Germinal center (tissue), 1 donor: Measurements from ENCODE around the gene MRTFB.
"Not testable (repeated sequence)": the region's sequence is repeated elsewhere in the genome, so short reads cannot be mapped to it uniquely, and the experiment has no call there.

ENCODE experiments used
- DNase-seq: peaks from one replicate; pipeline ENCODE4 v3.0.0; 2012; ENCODE audit warnings: mixed read lengths, low spot score

MRTFB gene

DNA sequence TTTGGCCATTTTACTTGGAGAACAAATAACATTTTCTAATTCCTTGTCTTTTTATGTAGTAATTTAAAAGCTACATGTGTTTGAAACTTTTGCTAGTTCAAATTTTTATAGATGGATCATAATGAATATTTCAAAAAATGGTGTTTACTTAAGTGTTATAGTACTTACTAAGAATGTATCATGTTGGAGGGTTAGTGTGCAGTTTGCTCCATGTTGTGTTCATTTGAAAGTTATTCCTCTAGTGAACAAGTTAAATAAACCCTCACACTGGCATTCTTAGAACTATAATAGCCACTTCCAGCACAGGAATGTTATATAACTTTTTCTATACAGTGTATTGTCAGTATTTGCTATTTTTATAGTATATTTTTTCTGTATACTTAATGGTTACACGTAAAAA is 62.8 kb downstream of the MRTFB start:
- DNase-seq = no peak

DNA sequence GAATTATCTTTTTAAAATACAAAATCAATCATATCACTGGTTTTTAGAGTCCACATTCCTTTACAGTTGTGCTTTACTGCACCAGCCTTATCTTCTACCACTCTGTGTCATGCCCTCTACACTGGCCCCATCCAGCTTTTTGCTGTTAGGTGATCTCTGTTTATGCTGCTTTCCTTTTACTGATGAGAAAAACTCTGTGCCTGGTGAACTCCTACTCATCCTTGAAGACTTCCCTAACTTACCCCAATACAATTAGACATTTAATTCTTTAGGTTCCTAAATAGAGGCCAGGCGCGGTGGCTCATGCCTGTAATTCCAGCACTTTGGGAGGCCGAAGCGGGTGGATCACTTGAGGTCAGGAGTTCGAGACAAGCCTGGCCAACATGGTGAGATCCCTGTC is 64.6 kb downstream of the MRTFB start:
- DNase-seq = no peak

DNA sequence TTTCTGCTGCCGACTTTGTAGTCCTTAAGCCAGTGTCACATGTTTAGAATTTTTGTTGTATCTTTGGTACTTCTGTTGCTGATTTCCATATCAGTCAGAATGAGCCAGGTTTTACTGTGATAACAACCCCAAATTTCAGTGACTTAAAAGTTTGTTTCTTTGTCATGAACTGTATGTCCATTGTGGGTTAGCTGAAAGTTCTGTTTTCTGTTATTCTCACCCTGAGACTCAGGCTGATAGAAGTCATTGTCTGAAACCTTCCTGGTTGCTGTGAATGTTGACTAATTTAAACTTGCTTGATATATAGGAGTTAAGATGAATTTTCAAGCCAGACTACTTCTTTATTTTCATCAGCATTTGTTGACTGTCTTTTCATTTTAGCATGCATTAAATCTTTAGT is 68.8 kb downstream of the MRTFB start:
- no peak for DNase-seq

DNA sequence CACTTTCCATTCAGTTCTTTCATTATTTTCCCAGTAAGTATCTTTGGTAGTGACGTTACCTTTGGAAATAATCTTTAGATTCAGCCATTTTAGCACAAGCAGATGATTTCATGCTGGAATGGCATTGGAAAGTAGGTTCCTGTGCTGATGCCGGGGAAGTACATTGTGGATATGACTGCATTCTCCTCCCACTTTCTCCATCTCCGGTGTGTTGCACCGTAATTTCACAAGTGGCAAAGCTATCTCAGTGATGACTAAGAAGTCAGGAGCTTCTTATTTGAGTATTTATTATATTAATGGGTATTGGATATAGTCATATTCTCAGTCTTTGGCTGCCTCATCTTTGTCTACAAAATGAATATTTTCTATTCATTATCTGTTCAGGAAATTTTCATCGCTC is 69.8 kb downstream of the MRTFB start:
- no peak for DNase-seq

DNA sequence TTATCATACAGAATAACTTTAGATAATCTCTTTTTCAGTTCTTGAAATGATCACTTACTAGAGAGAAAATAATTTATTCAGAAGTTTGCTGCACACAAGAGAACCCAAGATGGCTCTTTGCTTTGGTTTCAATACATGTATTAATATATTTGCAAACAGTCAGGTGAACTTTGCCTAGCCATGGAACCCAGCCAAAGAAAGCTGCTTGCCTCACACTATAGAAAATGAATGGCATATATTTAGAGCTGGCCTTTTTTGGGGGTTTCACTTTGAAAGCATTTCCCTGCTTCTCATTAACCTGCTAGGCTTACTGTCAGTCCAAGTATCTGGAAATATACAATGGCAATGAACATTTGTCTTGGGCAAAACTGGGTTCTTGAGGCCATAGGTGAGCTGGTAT is 75.3 kb downstream of the MRTFB start:
- DNase-seq = no peak

DNA sequence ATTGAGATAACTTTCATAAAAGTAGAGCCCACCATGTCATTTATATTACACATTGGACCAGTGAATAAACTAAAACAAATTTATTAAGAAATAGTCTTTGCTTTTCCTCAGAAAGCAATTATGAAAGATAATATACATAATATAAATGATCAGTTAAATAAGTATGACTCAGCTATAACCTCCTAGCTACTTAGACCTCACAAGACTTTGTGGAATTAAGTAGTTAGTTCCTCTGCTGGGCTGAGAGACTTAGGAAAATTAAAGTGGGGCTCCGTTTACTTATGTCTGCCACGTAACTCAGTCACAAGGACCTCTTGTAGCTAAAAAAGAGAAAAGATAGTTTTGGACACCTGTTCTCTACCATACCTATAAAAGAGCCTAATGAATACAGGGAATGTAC is 76.9 kb downstream of the MRTFB start:
- no peak for DNase-seq

DNA sequence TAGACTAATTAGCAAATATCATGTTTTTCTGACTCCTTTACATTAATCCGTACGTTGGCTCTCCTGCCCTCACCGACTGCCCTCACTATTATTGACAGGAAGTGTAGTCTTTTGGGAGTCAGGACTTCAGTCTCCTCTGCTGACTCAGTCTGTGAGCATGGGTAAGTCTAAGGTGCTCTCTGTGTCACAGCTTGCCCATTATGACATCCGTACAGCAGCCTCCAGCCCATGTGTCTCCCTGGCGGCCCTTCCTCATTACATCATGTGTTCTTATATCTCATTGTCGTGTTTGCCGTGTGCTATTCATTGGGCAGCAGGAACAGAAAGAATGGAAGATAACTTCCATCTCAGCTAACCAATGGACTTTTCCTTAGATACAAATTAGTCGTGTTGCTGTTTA is 77.5 kb downstream of the MRTFB start:
- DNase-seq = no peak

DNA sequence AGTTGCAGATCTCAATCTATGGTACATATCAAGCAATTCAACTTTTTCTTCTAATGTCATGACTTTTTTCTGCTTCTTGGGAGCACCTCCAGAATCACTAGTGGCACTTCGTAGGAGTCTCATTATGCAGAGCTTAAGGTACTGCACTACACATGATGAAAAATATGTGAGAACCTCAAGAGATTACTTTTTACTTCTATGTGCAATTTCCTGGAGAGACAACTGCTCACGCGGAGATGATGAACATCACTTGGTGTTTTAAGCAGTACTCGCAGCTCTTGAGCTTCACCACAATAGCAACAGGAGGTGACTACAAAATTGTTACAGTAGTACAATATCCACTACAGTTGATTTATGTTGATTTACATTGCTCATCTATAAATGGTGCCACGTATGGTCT is 79.7 kb downstream of the MRTFB start:
- no peak for DNase-seq

DNA sequence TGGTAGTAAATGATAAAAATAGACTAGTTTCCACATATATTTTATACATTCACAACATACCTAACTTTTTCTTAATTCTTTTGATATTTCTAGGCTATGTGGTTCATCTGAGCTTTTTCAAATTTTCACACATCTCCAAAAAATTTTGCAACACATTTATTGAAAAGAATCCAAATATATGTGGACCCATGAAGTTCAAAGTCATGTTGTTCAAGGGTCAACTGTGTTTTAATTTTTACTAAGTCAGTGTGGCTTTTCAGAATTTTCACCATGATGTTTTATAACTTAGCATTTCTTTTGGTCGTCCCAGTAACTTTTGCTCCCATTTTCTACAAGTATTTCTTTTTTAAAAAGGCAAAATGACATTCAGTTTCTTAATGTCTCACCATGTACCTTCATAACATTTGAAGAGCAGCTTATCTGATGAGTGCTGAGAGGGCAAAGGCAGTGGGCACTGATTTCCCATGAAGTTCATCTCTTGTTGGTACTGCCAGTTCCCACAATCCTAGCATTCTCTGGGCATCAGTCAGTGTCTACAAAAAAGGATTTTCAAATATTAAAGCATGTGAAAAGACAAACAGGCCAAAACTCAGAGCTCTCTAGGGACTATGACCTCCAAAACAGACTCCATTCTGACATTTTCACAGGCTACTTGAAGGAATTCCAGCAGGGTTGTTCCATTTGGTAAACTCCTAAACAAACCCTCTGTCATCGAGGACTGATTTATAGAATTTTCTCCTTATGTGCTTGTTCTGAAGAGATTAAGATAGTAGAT is 80.3 kb downstream of the MRTFB start:
- DNase-seq = no peak

DNA sequence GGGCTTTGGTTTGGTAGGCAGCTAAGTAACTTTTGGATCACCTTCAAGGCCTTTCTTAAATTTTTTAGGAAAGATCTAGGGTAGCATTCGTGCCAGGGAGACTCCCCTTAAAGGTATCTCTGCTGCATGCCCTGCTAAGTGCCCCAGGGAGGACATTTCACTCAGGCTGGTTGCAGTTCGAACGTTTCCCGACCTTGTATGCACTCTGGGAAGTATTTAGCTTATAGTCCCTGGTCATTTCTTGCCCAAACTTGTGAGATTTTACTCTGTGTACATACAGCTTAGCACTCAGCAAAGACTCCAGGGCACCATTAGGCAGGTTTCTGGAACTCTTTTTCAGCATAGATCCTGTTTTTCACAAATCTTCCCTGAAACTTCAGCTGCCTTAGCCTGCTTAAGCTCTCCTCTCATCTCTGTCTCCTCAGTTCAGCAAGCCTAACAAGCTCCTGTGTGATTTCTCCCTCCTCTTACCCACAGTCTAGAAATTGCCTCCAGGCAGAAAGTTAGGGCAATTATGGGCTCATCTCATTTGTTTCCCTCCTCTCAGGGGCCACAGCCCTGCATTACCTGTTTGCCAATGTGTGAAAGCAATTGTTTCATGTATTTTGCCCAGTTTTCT is 84.6 kb downstream of the MRTFB start:
- DNase-seq = no peak

DNA sequence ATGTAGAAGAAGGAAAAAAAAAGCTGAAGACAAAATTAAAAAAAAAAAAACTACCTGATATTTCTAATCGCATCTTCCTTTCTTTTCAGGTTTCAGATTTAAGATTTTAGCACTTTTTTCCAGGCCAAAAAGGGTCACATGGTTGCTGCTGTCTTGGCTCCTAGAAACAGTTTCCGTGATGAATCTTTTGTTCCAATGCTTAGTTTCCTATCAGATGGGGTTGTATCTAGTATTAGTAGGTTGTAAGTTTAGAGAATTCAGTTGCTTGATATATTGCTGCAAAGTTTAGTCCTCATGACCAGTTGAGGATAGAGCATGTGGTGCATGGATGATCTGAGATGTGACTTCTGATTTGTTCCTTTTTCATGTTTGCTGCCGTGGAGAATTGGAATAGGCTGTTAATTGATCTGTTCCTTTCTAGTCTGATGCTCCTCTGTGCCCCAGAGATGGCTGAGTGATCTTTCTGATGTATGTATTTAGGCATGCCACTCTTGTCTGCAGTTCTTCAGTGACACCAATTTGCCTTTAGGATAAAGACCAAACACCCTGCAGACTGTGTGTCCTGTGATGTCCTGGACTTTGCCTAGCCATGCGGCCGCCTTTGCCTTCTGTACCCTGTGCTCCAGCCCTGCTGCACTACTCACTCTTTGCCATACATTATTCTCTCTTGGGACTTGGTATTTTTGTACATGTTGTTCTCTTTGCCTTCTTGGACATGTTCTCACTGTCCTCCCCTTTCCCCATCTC is 94.0 kb downstream of the MRTFB start:
- no peak for DNase-seq

DNA sequence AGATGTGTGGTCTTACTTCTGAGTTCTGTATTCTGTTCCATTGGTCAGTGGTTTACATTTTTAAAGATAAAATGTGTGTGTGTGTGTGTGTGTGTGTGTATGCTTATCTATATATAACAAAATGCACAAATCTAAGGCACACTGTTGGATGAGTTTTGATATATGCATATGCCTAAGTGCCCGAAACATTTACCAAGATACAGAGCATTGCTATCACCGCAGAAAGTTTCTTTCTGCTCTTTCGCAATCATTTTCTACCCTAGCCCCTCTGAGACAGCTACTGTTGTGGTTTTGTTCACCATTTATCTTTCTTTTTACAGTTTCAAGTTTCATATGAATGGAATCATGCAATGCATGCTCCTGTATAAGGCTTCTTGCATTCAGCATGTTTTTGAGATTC is 97.0 kb downstream of the MRTFB start:
- no peak for DNase-seq

DNA sequence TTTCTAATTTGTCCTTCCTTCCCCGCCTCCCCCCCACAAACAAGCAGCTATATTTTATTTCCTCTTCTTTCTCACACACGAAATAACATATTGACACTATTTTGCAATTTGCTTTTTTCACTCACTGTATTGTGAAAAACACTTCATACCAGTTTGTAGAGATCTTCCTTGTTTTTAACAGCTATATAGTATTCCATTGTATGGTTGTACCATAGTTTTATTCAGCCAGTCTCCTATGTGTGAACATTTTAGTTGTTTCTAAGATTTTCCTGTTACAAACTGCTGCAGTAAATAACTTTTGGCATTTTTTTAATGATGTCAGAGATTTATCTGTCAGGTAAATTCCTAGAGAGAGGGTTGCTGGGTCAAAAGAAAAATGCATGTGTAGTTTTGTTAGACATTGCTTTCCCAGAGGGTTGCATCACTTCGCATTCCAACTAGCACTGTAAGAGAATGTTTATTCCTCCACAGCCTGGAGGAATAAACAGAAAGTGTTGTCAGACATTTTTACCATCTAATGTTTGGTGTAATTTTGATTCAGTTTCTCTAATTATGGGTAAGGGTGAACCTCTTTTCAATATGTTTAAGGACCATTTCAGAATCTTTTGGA is 101.2 kb downstream of the MRTFB start:
- no peak for DNase-seq

DNA sequence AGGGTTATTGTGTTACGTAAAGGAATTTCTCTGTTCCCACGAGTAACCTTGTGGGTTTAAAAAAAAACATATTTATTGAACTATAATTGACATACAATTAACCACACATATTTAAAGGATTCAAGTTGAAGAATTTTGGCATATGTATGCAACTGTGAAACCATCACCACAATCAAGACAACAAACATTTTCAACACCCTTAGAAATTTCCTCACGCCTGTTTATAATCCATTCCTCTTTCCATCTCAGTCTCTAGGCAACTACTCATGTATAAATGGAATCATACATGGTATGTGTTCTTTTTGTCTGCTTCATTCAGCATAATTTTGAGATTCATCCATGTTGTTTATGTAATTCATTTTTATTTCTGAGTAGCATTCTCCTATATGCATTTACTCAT is 104.0 kb downstream of the MRTFB start:
- DNase-seq = no peak

DNA sequence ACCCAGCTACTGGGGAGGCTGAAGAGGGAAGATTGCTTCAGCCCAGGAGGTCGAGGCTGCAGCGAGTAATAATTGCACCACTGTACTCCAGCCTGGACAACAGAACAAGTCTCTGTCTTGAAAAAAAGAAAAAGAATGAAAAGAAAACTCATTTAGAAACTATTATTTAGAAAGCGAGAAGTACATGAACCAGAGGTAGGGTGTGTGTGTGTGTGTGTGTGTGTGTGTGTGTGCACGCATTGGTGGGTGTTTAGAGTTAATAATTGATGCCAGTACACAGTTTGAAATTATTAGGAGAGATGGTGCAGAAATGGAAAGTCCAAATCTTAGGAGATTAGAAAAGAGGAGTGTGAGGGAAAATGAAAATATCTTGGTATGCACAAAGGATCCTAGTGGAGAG is 106.6 kb downstream of the MRTFB start:
- no peak for DNase-seq

DNA sequence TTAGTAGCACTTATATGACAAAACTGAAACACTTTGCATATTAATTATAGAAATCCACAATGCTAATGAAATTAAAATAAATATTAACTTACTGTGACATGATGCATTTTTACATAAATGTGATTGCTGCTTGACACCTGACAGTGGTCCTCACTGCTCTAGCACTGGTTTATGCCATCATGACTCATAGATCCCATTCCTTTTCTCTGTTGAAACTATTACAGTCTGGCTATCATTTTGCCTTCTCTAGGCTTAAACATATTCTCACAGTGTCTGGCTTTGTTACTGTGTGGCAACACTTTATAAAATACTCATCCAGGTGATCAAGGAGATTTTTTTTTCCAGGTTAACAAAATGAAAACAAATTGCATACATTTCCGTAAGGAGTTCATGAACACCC is 108.0 kb downstream of the MRTFB start:
- DNase-seq = no peak

DNA sequence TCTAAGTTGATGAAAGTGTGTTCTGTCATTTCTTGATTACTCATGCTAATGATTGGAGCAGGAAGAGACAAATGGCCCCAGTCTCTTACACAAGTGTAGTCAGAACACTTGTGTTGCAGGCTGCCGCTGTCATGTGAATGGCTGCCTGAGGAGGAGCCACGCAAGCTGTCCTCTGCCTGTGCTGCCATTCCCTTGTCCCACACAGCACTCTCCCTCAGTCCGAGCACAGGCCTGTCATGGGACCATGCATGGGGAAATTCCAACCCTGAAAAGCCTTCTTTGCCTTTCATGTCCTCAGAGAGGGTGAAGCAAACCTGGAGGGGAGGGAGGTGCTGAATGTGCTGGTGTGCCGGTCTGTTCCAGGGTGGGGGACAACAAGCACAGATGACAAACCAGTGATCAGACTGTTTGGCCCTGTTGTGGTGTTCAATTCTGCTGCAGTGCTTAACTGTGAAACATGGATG is 109.4 kb downstream of the MRTFB start:
- no peak for DNase-seq

DNA sequence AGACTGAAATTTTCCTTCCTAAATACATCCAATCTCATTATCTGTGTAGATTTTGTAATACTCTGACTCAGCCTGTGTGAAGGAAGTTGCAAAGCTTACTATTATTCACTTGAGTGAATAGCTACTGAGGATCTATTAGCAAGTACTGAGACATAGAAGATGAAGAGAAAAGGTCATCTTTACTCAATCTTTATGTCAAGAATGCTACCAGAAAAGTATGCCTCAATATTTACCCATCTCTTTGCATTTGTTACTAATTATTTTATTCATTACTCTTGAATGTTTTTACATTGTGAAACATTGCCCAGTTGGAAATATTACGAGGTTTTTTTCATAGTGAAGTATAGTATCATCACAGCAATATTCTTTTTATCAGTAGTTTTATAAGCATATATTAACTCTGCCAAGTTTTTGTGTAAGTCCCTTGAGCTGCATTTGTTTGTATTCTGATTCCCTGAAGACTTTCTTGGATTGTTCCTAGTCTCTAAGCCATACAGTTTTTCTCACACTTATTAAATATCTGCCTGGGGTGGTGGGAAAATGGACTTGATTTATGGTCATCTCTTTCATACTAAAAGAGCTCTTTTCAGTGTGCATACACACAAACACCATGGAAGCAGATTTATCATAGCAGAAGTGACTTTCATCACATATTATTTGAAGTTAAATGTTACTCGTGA is 110.4 kb downstream of the MRTFB start:
- no peak for DNase-seq

DNA sequence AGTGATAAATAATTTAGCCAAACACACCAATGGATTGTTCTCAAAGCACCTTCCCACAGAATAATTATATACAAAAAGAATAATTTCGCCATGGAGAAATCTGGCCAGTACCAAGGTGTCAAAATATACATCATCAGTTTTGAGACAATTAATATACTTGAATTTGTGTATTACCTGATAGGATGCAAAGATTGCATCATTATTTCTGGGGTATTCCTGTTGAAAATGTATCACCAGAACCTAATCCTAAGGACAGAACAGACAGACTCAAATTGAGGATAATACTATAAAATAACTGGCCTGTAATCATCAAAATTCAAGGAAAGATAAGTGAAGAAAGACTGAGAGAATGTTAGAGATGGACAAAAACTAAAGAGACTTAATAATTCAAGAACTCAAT is 111.9 kb downstream of the MRTFB start:
- DNase-seq = no peak

DNA sequence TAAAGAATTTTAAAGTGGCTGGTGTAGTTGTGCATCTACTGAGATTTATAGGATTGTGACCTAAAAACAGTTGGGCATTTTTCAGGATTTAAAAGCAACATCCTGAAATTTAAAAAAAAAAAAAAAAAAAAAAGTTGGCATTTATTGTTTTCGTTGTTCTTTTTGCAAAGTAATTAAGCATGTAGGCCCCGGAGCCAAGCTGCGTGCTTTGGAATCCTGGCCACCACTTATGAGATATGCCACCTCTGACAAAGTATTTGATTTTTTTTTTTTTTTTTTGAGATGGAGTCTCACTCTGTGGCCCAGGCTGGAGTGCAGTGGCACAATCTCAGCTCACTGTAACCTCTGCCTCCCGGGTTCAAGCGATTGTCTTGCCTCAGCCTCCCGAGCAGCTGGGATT is 112.8 kb downstream of the MRTFB start:
- DNase-seq = not testable (repeated sequence)

DNA sequence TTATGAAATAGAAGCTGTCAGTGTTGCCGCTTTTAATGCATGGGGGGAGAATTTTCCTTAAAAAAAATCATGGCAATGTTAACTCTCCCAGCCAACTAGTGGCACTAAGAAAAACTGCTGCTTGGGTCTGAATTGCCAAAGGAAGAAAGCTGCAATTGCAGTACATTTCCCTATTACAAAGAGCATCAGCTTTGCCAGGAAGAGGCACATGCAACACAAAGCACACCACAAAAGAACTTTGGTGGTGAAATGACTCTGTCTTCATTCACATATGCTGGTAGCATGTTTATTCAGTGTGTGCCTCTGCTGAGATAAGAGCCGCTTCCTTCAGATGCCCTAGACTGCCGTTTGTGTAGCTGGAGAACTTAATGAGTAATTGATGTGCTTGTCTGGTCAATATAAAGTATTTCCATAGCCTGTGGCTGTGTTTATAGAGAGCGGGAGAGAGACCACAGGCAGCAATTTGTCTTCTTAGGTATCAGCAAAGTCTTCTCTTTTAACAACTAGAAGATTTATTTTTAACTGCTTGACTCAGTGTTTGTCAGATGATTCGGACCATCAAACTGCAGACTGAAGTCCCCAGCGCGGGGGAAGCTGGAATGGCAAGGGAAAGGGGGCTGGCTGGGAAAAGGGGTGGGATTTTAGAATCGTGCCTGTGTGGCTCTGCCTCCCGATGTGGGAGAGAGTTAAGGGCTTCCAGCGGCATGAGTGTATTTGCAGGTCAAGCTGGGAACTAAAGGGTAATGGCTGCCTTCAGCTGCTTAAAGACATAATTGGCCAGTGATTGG is 115.1 kb downstream of the MRTFB start:
- no peak for DNase-seq
